ENCODE results near the gene STIM2.

GRCh38 chr4:26861434-26862186, 969 bp downstream of the STIM2 start:
- TF ChIP-seq CTCF (IDR thresholded peaks at IDR 0.05 in 4 of 5, conservative IDR thresholded peaks at IDR 0.05 in 1 of 5): no peak
- TF ChIP-seq POLR2A (IDR thresholded peaks at IDR 0.05): no peak

Measured in gastrocnemius medialis (tissue), 4 donors.